ENCODE data around the gene VIM.

DNA sequence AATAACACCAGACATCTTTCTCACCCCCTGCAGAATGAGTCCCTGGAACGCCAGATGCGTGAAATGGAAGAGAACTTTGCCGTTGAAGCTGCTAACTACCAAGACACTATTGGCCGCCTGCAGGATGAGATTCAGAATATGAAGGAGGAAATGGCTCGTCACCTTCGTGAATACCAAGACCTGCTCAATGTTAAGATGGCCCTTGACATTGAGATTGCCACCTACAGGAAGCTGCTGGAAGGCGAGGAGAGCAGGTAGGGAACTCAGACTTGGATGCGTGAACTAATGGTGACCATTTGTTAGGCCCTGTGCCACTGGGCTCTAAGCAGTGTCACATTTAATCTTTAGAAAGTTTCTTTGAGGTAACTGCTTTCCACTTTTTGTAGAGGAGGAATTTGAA, 7.1 kb downstream of the VIM start:
- TF ChIP-seq, protein P1, sequence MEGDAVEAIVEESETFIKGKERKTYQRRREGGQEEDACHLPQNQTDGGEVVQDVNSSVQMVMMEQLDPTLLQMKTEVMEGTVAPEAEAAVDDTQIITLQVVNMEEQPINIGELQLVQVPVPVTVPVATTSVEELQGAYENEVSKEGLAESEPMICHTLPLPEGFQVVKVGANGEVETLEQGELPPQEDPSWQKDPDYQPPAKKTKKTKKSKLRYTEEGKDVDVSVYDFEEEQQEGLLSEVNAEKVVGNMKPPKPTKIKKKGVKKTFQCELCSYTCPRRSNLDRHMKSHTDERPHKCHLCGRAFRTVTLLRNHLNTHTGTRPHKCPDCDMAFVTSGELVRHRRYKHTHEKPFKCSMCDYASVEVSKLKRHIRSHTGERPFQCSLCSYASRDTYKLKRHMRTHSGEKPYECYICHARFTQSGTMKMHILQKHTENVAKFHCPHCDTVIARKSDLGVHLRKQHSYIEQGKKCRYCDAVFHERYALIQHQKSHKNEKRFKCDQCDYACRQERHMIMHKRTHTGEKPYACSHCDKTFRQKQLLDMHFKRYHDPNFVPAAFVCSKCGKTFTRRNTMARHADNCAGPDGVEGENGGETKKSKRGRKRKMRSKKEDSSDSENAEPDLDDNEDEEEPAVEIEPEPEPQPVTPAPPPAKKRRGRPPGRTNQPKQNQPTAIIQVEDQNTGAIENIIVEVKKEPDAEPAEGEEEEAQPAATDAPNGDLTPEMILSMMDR (IDR thresholded peaks at IDR 0.05): no peak
- TF ChIP-seq POLR2A (IDR thresholded peaks at IDR 0.05): no peak
